OCI-M1 (cell line): ENCODE results near the gene PRPF6.

Experiments used
- DNase-seq: peaks from one replicate; lab custom pipeline; 2025; lab: John Stamatoyannopoulos, UW

Gene PRPF6

GRCh38 chr20:64077541-64077875 lies 96.6 kb downstream of the PRPF6 start:
- no peak for DNase-seq

GRCh38 chr20:64077876-64078551 lies 97.1 kb downstream of the PRPF6 start:
- DNase-seq, result peak; percentile 57

DNA sequence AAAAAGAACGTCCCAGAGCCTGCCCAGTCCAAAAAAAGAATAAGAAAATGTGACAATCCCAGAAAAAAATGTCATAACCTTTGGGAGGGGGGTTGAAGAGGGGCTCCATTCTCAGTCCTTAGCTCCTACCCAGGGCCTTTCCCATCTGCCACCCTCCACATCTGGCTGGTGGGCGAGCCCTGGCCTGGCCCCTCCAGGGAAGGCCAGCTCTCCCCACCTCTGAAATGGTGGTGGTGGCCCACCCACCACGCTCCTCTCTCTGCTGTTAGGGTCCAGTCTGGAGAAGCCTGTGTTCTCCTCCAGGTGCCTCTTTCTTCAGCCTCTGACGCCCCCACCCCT lies 98.0 kb downstream of the PRPF6 start:
- DNase-seq, result no peak

GRCh38 chr20:64079273-64080012 lies 98.5 kb downstream of the PRPF6 start, which contains the start of gene RGS19:
Gene RGS19, minus strand, starts transcription at chr20:64079518. Its CDS starts 2,632 bp downstream, at chr20:64076886.
- peak; percentile 87 for DNase-seq

- DNase-seq, result no peak
Measured at GRCh38 chr20:64080013-64080812, 99.3 kb downstream of the PRPF6 start, which contains the start of gene OPRL1. Gene OPRL1, plus strand, starts transcription at chr20:64080082. Its CDS starts 12,639 bp downstream, at chr20:64092721.

DNA sequence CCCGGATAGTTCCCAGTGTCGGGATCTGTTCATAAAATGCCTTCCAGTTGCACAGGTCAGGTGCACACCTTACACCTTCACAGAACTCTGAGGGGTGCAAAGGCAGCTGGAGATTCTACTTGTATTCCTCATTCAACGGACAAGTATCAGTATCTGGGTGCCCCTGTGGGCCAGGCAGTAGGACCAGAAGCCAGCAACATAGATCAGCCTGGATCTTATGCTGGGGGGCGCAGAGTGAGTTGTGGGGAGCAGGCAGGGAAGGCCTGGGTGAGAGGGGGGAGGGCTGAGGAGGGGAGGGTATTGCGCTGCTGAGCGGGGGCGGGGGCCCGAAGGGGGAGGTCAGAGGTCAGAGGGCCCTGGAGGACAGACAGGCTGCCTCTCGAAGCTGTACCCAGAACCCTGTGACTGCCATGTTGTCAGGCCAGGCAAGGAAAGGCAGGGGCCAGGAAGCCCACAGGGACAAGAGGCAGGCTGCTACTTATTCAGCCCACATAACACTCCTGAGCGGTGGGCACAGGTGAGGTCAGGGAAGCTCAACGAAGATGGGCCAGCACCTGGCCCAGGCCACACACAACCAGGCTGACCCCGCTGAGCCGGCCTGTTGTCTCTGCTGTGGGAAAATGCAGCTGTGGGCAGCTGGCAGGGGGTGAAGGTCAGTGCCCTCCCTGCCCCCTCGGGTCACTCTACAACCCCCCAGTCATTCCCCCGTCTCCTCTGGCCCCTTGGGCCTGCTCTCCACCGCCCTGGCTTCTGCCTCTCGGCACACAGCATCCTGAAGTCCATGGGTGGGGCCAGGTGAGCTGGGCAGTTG lies 100.1 kb downstream of the PRPF6 start:
- no peak for DNase-seq

DNA sequence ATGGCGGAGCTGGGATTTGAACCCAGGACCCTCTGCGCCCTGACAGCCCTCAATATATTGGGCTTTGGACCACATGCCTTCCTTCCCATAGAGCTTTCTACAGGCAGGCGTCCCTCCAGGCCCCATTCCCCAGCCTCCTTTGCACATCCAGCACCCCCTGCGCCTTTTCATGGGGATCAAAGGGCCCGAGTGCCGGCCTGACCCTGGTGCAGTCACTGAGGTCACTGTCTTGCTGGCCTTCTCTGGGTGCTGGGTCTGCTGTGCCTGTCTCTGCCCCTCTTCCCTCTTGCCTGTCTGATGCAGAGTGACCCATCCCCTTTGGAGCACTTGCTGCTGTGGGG lies 100.7 kb downstream of the PRPF6 start:
- DNase-seq, result no peak

DNA sequence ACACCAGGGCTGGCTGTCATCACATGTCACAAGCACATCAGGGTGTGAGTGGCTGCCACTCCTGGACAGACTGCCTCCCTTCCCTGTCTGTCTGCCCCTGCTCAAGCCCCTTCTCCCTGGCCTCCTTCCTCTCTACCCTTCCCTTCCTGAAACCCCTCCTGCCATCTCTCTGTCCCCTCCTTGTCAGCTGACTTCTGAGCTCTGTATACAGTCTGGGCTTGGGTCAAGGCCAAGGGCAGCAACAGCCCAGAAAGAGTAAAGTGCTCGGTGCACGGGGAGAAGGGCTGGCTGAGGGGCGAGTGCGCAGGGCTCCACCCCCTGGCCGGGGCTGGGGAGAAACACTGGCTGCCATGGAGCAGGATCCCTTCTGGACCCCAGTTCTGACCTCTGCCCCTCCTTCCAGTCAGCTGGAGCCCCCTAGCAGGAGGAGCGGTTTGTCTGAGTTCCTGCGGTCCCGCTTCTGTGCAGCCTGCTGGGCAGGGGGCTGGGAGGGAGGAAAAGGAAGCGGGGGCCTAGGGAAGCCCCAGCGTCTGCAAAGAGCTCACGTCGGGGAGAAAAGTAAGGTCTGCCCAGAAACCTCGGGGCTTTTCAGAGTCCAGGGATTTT lies 101.3 kb downstream of the PRPF6 start:
- peak; percentile 27 for DNase-seq
